Bone marrow (tissue), 2 donors: ENCODE measurements around the gene PAAF1.
"Not testable (repeated sequence)": the region's sequence is repeated elsewhere in the genome, so short reads cannot be mapped to it uniquely, and the experiment has no call there.

ENCODE experiments used
- DNase-seq, 2 donors: peaks; one replicate each; lab custom pipeline; 2025; lab: John Stamatoyannopoulos, UW

PAAF1 gene, protein sequence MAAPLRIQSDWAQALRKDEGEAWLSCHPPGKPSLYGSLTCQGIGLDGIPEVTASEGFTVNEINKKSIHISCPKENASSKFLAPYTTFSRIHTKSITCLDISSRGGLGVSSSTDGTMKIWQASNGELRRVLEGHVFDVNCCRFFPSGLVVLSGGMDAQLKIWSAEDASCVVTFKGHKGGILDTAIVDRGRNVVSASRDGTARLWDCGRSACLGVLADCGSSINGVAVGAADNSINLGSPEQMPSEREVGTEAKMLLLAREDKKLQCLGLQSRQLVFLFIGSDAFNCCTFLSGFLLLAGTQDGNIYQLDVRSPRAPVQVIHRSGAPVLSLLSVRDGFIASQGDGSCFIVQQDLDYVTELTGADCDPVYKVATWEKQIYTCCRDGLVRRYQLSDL

DNA sequence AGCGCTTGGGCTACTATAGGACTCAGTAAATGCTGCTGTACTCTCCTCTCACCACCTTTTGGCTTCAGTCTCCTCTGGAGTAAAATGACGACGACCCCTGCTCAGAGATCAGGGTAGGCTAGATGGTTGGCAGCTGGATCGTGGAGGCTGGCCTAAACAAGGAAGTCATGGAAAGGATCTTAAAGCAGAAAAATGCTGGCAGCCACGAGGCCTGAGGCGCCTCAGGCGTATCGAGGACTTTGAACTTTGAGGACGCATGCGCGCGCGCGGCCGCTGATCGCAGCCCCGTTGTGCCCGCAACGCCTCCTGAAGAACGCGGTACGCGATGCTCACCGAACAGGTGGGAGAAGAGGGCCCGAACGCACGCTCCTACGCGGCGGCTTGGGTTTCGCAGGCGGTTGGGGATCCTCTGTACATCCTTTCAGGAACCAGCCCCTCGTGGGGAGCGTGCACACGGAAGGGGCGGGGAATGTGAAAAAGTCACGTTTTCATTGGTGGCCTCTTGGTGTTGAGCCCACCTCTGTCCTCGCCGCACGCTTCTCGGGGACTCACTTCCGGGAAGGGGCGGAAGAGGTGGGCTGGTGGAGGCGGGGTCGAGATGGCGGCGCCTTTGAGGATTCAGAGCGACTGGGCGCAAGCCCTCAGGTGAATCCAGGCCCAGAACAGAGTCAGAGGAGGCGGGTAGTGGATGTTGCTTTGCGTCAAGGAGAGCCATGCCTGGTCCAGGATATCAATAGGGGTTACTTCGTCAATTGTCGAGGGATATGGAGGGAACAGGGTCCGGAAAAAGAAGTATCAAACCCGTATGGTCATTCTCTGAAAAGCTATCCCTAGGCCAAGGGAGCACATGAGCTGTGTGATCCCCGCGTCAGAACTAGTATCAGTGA is at the start of gene PAAF1, which contains the start of gene COA4:
Gene PAAF1 (plus strand): TSS at position 576 of the 887 bp plus-strand sequence. CDS start 23 bp downstream, at position 599.
Gene COA4 (minus strand): TSS at position 423 of the 887 bp plus-strand sequence. CDS start 3,468 bp downstream, outside the sequence.
- peak; percentile 92 to 94 for DNase-seq

DNA sequence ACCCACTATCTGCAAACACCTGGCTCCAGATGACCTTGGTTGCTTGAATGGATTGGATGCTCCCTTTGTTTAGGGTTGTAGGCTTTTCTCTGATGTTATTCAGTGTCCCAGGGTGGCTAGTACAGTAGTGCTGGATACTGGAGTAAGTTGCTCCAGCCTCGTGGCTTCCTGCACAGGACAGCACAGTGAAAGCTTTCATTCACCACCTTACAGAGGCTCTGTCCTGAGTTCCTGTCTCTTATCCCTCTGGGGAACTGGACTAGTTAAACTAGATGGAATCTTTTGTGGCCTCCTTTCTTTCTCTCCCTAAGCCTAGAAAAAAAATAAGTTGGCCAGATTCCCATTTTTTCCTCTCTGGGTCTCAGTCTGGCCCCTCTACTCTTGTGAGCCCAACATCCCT is 46.5 kb upstream of the PAAF1 start:
- DNase-seq, result no peak

DNA sequence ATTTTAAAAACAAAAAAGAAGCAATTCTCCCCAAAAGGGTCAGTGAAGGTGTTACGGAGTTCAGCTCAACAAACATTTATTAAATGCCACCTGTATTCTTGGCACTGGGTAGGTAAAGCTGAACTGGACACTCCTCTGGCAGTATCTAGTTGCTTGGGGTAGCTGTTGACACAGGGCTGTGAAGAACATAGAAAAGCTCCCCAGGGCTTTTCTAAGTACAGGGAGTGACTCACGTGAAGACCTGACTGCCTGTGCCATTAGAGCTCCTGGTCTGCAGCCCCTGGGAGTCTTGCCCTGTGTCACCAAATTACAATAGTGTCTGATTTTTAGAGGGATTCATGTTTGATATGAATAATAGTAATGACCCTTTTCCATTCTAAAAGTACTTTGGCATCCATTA is 43.7 kb upstream of the PAAF1 start:
- DNase-seq, result no peak

DNA sequence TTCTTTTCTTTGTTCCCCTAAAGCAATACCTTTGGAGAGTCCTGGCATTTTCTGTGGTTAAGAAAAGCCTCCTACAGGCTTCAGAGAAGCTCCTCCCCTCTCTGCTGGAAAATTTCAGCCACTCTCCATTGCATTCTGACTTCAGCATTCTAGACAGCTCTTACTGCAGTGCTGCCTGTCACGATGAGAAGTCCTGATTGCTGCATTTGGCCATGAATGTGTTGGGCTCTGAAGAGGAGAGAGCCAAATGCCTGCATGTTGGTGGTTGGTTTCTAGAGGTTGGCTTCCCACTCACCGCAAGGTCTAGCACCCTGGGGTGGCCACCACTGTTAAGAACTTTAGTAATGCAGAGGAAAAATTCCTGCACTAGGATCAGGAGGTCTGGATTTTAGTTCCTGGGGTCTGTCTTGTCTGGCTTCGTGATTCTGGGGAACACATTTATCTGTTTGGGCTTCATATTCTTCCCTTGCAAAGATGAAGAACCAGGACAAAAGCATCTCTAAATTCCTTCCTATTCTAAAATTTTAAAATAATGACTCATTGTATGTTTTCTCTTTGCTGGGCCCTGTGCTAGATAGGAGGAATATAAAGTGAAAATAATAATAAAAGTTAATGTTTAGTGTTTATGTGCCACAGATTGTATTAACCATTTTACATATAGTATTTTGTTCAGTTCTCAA is 38.2 kb upstream of the PAAF1 start:
- DNase-seq, result no peak

DNA sequence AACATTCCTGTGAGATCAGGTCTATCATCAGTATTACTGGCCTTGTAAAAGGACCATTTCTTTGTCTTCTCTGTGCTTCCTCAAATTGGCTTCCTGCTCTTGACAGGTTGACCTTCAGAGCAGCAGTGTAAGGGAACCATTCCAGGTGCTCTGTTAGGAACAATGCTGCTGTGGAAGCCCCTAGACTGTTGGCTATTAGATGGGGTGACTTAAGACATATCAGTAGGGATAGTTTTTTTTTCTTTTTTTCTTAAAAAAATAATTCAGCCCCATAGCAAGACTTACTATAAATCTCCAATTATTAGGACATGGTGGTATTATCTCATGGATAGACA is 37.7 kb upstream of the PAAF1 start:
- DNase-seq, result no peak

DNA sequence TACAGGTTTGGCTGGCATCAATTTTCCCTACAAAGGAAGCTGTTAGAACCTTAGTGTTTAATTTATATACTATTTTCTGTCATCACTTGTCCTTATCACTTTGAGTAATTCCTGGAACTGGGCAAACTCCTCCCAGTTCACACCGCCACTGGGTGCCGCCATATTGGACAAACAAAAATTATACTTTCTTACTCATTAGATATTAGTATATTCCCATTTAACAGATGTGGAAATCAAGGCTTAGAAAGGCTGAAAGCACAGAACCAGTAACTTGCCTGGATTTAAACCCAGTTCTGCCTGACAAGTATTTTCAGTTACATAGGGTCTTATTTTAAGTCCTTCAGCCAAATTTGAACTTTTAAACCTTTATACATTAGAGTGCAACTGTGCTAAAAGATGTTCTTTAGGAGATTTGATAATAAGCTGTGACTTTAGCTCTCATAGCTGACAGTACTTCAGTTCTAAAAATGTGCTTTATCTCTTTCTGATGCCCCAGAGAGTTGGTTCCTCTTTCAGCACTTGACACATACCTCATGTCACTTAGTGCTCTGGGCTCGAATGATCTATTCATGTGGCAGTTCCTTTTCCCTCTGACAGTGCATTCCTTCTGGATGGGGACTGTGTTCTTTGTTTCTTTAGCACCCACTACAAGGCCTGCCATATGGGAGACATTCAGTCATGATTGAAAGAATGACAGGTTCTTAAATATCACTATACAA is 25.6 kb upstream of the PAAF1 start:
- DNase-seq, result peak in 1 of 2 donors; percentile 69

DNA sequence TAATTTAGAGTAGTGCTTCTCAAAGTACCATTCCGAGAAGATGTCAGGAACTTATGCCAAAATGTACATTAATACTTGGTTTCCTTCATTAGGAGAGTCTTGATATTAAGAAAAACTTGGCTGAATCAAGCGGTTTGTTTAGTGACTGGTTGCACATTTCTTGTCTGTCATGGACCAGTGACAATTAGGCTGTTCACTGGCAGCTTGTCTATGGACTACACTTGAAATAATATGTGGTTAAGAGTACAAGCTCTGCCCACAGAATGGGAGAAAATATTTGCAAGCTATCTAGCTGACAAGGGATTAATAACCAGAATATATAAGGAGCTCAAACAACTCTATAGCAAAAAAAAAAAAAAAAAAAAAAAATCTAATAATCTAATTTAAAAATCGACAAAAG is 24.8 kb upstream of the PAAF1 start:
- DNase-seq, result no peak

DNA sequence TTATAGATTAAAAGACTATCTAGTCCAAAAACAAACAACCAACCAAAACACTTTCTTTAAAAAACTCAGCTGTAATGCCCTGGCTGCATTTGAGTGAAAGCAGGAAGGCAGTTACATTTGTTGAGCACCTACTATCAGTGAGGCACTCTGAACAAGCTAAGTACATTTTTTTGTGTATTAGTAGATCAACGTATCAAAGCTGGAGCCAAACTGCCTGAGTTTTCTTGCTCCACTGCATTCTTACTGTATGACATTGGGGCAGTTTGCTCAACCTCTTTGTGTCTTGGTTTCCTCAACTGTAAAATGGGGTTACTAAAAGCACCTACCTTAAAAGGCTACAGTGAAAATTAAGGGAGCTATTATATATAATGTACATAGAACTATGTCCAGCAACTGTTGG is 22.1 kb upstream of the PAAF1 start:
- no peak for DNase-seq

DNA sequence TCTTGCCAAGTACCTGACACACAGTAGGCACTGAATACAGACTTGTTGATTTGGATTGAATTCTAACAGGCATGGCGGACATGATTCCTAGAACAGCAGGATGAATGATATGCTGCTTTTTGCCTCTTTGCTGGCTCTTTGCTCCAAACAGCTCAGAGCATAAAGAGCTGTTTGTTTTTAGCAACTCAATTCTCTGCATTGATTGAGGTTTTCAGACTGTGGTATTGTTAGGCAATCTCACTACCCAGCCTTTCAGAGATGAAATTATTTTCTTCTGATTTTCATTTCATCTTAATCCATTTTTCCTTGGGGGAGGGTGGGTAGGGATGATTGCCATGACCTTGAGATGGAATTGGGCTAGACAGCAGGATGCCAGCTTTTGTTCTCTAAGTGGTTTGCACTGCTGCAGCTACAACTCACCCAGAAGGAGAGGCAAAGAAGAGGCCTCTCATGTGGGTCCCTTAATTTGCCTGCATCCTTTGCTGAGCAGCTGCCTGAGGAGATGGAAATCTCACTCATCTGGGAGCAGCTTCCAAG is 20.7 kb upstream of the PAAF1 start:
- DNase-seq, result no peak

DNA sequence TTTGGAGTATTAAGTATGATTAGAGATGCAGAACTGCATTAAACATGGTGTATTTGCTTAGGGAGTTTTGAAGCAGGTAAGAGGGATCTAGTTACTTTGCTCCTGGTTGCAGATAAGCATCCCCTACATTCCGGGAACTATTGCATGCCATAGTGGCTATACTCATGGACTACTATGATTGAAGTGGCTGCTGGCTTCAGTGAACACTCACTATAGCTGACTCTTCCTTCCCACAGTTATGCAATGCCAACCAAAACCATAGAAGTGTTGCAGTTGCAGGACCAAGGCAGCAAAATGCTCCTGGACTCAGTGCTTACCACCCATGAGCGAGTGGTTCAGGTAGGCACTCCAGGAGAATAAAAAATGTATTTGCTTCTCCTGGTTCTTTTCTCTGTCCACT is 17.1 kb upstream of the PAAF1 start:
- no peak for DNase-seq

DNA sequence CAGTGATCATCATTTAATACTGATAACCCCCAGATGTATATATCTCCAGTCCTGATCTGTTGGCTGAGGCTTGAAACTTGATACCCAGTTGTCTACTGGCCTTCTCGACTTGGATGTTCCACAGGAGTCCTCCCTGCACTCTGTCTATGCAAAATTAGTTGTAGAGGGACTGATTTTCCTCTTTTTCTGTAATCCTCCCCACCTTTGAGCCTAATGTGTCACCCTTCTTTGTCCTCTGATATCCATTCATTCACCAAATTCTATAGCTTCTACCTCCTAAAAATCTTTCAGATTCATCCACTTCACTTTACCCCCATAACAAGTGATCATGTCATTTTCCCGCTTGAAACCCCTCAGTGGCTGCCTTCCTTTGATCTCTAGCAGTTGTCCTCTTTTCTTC is 16.6 kb upstream of the PAAF1 start:
- DNase-seq, result no peak

DNA sequence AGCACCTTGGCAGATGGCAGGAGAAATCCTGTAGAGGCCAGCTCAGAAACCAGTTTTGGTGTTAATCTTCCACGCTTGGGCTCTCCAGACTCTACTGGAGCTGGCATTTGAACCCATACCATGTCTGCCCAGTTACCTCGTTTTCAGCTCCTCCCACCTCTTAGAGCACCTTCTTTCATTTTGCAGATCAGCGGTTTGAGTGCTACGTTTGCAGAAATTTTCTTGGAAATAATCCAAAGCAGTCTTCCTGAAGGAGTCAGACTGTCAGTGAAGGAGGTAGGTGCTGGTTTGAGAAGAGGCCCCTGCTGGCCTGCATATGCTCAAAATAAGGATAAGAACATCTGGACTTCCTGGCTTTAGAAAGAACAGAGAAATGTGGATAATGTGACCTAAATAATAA is 13.8 kb upstream of the PAAF1 start:
- no peak for DNase-seq

DNA sequence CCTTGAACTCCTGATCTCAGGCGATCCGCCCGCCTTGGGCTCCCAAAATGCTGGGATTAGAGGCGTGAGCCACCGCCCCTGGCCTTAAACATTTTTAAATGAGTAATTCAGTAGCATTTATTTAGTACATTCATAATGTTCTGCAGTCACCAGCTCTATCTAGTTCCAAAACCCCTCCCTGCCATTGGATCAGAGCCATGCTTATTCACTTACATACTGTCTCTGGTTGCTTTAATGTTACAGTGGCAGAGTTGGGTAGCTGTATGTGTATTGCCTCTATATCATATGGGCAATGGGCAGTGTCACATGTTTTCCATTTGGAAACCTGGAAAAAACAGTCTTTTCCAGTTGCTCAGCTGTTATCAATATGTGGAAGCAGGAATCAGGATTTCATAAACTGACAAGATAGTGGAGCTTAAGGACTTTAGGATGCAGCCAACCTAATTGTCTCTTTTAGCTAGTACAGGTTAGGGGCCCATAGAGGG is 10.7 kb upstream of the PAAF1 start:
- DNase-seq, result no peak

DNA sequence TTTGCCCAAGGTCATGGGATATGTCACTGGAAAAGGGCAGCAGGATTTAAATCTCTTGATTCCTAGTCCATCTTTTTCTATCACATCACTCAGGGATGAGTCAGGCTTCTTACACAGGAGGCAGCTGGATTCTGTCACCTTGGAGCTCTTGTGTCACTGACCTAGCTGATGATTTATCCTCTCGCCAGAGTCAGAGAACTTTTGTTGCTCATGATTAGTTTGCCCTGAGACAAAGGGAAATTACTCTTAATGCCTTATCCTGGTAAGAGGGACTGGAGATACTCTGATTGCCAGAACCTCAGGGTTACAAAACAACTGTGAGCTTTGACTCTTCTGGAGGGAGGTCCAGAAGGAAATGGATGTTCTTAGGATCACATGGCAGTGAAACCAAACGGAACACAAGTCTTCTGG is 10.2 kb upstream of the PAAF1 start:
- no peak for DNase-seq

DNA sequence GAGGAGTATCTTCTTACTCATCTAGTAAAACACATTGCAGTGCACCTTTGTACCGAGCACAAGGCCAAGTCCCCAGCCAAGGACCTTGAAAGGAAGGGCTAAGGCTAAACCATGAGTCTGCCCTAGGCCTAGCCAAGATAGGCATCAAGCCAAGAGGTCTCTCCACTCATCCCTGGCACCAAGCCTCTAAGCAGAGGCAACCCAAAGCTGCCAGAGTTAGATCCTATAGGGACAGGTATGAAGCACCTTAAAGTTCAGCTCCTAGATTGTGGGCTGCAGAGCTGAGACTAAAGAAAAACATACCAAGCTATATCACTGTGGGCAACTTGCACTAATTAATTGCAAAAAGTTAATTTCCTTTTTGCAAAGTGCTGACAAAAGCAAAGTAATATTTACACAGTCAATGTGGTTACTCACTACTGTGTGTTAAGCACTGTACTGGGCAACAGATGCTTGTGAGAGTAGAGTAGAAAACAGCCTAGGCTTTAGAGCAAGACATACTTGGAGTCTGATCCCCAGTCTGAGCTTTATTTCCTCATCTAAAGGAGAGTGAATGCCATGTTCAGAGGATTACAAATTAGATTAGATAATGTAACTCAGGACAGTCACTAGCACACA is 7.4 kb upstream of the PAAF1 start:
- no peak for DNase-seq

DNA sequence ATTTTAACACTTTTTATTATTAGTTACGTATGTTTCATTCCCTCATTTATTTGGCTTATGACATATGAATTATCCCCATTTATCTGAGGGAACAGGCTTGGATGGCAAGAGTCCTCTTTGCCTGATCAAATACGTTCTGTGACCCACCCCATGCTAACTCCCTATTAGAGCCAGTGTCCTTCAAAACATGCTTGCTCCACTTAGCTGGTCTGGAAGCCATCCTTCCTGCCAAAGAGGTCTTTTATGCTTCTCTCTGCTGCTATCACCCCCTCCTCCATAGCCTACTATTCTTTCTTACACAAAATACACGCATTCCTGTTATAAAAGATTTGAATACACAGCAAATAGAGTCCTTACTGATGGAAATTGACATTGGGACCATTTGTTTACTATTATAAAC is 6.5 kb upstream of the PAAF1 start:
- DNase-seq, result no peak

DNA sequence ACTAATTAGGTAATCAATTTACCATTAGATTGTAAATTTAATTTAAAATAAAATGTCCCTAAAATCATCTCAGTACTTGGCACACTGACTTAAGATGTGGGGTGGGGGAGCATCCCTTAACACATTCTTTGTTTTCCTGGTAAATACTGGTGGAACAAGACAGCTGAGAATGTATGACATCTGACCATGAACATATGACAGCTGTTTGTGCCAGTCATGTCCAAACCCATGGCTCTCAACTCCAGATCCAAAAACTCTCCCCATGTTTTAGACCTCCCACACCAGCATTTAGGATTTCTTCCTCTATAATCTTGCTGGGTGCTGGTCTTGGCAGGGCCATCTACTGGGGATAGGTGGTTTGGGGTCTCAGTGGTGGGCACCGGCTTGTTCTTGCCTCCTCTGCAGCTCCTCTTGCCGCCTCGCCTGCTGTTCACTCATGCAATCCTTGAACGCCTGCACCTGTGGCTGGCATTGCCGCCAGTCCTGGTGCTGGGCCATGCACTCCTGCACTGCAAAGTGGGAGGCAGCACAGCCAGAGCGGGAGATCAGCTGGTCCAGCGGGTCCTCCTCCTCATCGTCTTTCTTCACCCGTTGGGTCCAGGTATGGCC is 3.9 kb upstream of the PAAF1 start:
- no peak for DNase-seq

DNA sequence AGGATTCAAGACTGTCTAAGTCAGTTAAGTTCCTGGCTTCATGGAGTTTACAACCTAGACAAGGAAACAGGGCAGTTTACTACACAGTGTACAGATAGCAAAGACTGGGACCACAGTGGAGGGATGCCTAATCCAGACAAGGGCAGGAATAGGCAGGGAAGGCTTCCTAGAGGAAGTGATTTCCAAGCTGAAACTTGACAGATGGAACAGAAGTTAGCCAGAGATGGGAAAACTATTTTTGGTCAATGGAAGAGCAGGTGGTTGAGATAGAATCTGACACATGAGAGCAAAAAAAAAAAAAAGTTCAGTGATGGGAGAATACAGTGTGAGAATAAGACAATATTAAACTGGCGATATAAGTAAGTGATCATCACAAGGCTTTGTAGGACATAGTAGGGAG is 1.4 kb upstream of the PAAF1 start:
- DNase-seq, result no peak

DNA sequence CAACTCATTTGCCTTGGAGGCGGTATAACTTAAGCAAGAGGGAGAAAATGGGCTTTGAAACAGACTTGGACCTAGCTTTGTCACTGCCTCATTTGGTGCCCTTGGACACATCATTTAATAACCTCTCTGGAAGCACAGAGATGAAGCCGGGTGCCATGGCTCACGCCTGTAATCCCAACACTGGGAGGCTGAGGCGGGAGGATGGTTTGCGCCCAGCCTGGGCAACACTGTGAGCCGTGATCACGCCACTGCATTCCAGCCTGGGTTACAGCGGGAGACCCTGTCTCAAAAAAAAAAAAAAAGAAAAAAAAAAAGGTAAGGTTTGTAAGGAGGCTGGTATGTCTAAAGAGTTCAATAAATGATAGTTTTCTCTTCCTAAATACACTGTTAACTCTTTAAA is 959 bp upstream of the PAAF1 start:
- no peak for DNase-seq

DNA sequence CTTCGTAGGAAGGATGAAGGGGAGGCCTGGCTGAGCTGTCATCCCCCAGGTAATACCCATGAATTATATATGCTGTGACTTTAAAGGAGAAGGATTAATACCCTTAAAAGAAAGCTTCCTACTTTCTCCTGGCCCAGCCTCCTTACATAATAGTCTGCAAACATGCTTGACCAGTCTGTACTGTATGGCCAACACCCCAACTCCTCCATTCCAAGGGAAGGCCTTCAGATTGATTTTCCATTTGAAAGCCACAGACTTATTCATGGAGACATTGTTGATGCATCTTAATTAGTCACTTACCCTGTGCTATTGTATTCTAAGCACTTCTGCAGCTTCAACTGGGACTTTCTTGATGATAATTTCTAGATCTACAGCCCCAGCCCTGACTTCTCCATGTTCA is 2.0 kb downstream of the PAAF1 start:
- DNase-seq, result no peak

DNA sequence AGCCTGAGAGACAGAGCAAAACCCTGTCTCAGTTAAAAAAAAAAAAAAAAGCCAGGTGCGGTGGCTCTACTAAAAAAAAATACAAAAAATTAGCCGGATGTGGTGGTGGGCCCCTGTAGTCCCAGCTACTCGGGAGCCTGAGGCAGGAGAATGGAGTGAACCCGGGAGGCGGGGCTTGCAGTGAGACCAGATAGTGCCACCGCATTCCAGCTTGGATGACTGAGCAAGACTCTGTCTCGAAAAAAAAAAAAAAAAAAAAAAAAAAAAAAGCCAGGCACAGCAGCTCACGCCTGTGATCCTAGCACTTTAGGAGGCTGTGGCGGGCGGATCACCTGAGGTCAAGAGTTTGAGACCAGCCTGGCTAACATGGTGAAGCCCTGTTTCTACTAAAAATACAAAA is 3.6 kb downstream of the PAAF1 start:
- DNase-seq, result not testable (repeated sequence)
